SK-N-SH (cell line): ENCODE measurements around the gene PPP1R9A. TPM values are rescaled to one million over a fixed set of nuclear protein-coding genes. Genes with fewer than 3 reads are reported as not detected.

ENCODE experiments used
- CTCF ChIA-PET: fragments of 300-600, 350-600 bp; formaldehyde crosslinking; extraction: SDS; loops from one replicate; lab custom pipeline; 2021; lab: Yijun Ruan, JAX
- POLR2A ChIA-PET: fragments of 350-600 bp; sonication (Branson Sonifier 250); formaldehyde crosslinking; extraction: SDS; loops from one replicate; lab custom pipeline; 2020; ENCODE audit warnings: antibody characterized with exemption, inconsistent platforms; lab: Yijun Ruan, JAX
- DNase-seq: peaks from one replicate; pipeline ENCODE4 v3.0.0; 2012
- H2AFZ ChIP-seq: fragments of 200-600 bp; sonication (generic); 2 replicates; pipeline ENCODE4 v1.8.1; 2016; ENCODE audit warnings: antibody characterized with exemption, mild to moderate bottlenecking, low read depth
- H3F3A ChIP-seq: fragments of 200-600 bp; sonication (generic); replicated peaks from 2 replicates; pipeline ENCODE3; 2016; ENCODE audit warnings: antibody characterized with exemption, mild to moderate bottlenecking; ENCODE audit not compliant: insufficient read depth
- H3K27ac ChIP-seq, 2 experiments: fragments of 200-500 bp in 1 of 2; fragments of 200-600 bp in 1 of 2; sonication (Bioruptor generic) in 1 of 2; sonication (generic), shearing (Covaris generic) in 1 of 2; 2 replicates each; pipeline versions ENCODE4 v1.5.1 to v1.6.1; 2014 to 2016; ENCODE audit warnings: low read depth in 2 of 2, inconsistent platforms in 1 of 2, low read length in 1 of 2, mild to moderate bottlenecking in 1 of 2, mixed read lengths in 1 of 2
- H3K27me3 ChIP-seq: fragments of 200-600 bp; sonication (generic), shearing (Covaris generic); 2 replicates; pipeline ENCODE4 v1.6.1; 2016; ENCODE audit warnings: mixed run types; ENCODE audit not compliant: insufficient read depth
- H3K36me3 ChIP-seq, 2 experiments: fragments of 200-500 bp in 1 of 2; fragments of 200-600 bp in 1 of 2; sonication (Bioruptor generic) in 1 of 2; sonication (generic) in 1 of 2; replicated peaks in 1 of 2; 2 replicates each; pipeline versions ENCODE3 to v1.5.1; 2014 to 2016; ENCODE audit warnings: low read length in 1 of 2, mild to moderate bottlenecking in 1 of 2; ENCODE audit not compliant: insufficient read depth in 2 of 2, control insufficient read depth in 1 of 2
- H3K4me1 ChIP-seq, 2 experiments: fragments of 200-500 bp in 1 of 2; fragments of 200-600 bp in 1 of 2; sonication (Bioruptor generic) in 1 of 2; sonication (generic), shearing (Covaris generic) in 1 of 2; 2 replicates each; pipeline versions ENCODE4 v1.5.1 to v1.6.1; 2014 to 2016; ENCODE audit warnings: low read depth in 1 of 2, low read length in 1 of 2, mixed run types in 1 of 2; ENCODE audit not compliant: insufficient read depth in 2 of 2, control insufficient read depth in 1 of 2
- H3K4me2 ChIP-seq: fragments of 200-600 bp; sonication (generic), shearing (Covaris generic); 2 replicates; pipeline ENCODE4 v1.6.1; 2017; ENCODE audit warnings: mixed run types
- H3K4me3 ChIP-seq, 2 experiments: fragments of 200-500 bp in 1 of 2; fragments of 200-600 bp in 1 of 2; sonication (Bioruptor generic) in 1 of 2; sonication (generic), shearing (Covaris generic) in 1 of 2; 2 replicates each; pipeline versions ENCODE4 v1.5.1 to v1.8.1; 2014 to 2016; ENCODE audit warnings: low read depth in 2 of 2, inconsistent platforms in 1 of 2, low read length in 1 of 2, mild to moderate bottlenecking in 1 of 2, mixed read lengths in 1 of 2, moderate library complexity in 1 of 2
- H3K79me2 ChIP-seq: fragments of 200-600 bp; sonication (generic); 2 replicates; pipeline ENCODE4 v1.8.1; 2017; ENCODE audit warnings: mild to moderate bottlenecking; ENCODE audit not compliant: insufficient read depth
- H3K9ac ChIP-seq: fragments of 200-600 bp; sonication (generic); 2 replicates; pipeline ENCODE4 v1.6.1; 2017; ENCODE audit warnings: mixed run types
- H3K9me2 ChIP-seq: fragments of 200-600 bp; sonication (generic); 2 replicates; pipeline ENCODE4 v1.6.1; 2017; ENCODE audit warnings: mixed run types
- H3K9me3 ChIP-seq: fragments of 200-600 bp; sonication (generic); 2 replicates; pipeline ENCODE4 v1.6.1; 2017; ENCODE audit warnings: mixed run types, mild to moderate bottlenecking, moderate library complexity
- H4K20me1 ChIP-seq: fragments of 200-600 bp; sonication (generic); 2 replicates; pipeline ENCODE4 v1.6.1; 2017; ENCODE audit warnings: mild to moderate bottlenecking, mixed run types; ENCODE audit not compliant: insufficient read depth
- CTCF ChIP-seq: fragments of 200-600 bp; sonication (generic); IDR thresholded peaks from 2 replicates; pipeline ENCODE4 v1.6.1; 2017; ENCODE audit warnings: antibody characterized with exemption, mild to moderate bottlenecking, moderate library complexity
- ELF1 ChIP-seq: IDR thresholded peaks from 2 replicates; pipeline ENCODE4 v1.4.0; 2012
- EP300 ChIP-seq, 2 experiments: IDR thresholded peaks; 2 replicates each; pipeline versions ENCODE4 v1.4.0 to v1.6.1; 2012; ENCODE audit warnings: borderline replicate concordance in 1 of 2, low read depth in 1 of 2, low read length in 1 of 2
- EZH2phosphoT487 ChIP-seq: fragments of 200-600 bp; sonication (generic); IDR thresholded peaks from 2 replicates; pipeline ENCODE4 v1.6.1; 2017; ENCODE audit warnings: low read depth, mixed run types, mild to moderate bottlenecking, antibody characterized with exemption, moderate library complexity, borderline replicate concordance
- FOSL2 ChIP-seq: IDR thresholded peaks from 2 replicates; pipeline ENCODE4 v1.4.0; 2012; ENCODE audit warnings: low read depth, mild to moderate bottlenecking, moderate library complexity, borderline replicate concordance
- FOXJ3 ChIP-seq: sonication (generic); formaldehyde crosslinking; IDR thresholded peaks from 2 replicates; pipeline ENCODE4 v1.5.1; 2020; ENCODE audit warnings: mild to moderate bottlenecking, missing genetic modification reagents
- JUND ChIP-seq: IDR thresholded peaks from 2 replicates; pipeline ENCODE4 v1.4.0; 2012
- MEF2A ChIP-seq: IDR thresholded peaks from 2 replicates; pipeline ENCODE4 v1.4.0; 2012; ENCODE audit warnings: low read depth, borderline replicate concordance
- NFIC ChIP-seq: IDR thresholded peaks from 2 replicates; pipeline ENCODE4 v1.4.0; 2012; ENCODE audit warnings: borderline replicate concordance
- PBX3 ChIP-seq: IDR thresholded peaks from 2 replicates; pipeline ENCODE4; 2012
- POLR2AphosphoS5 ChIP-seq: IDR thresholded peaks from 2 replicates; pipeline ENCODE4 v1.6.1; 2012; ENCODE audit warnings: low read depth, low read length
- RCOR1 ChIP-seq: fragments of 150-350 bp; IDR thresholded peaks from 2 replicates; pipeline ENCODE4 v1.6.1; 2017; ENCODE audit warnings: antibody characterized with exemption, low read length
- RFX5 ChIP-seq: IDR thresholded peaks from 2 replicates; pipeline ENCODE4 v1.6.1; 2012; ENCODE audit warnings: mild to moderate bottlenecking, improper control_type of control experiment, low read length
- RXRA ChIP-seq: IDR thresholded peaks from 2 replicates; pipeline ENCODE4 v1.4.0; 2012; ENCODE audit warnings: low read depth, mild to moderate bottlenecking, borderline replicate concordance
- TAF1 ChIP-seq: IDR thresholded peaks from 2 replicates; pipeline ENCODE4 v1.6.1; 2012; ENCODE audit warnings: low read depth, mild to moderate bottlenecking, low read length, moderate library complexity, borderline replicate concordance
- TCF12 ChIP-seq: IDR thresholded peaks from 2 replicates; pipeline ENCODE4 v1.4.0; 2012
- TEAD4 ChIP-seq: IDR thresholded peaks from 2 replicates; pipeline ENCODE4 v1.4.0; 2012; ENCODE audit warnings: mild to moderate bottlenecking, borderline replicate concordance; ENCODE audit not compliant: insufficient read depth
- WGBS: methylation state at CpG from one replicate; pipeline ENCODE4 v1.1.6; 2017; ENCODE audit warnings: low lambda C conversion rate; 5-methylcytosine and 5-hydroxymethylcytosine counted together
- polyA plus RNA-seq, 3 experiments: library from polyadenylated mRNA; depleted of rRNA; stranded (reverse); fragments of >200 nt; gene quantifications; 2 replicates each; pipeline ENCODE4 v1.2.3, GENCODE V29; 2012

Gene PPP1R9A
- polyA plus RNA-seq, 1 of the 3 experiments (the other 2 are of a cell fraction): 0.30 TPM

GRCh38 chr7:95011146-95011928, 103.9 kb downstream of the PPP1R9A start:
- no peak for DNase-seq
- H3K36me3 ChIP-seq: no peaks in the 10 kb centered on the region
- peak overlapping the region in 1 of 2 experiments; percentile 49; a peak in 2 of 4 replicates for H3K27ac ChIP-seq
- H3K9me2 ChIP-seq: no peaks in the 10 kb centered on the region
- no peaks in the 10 kb centered on the region for H3K27me3 ChIP-seq
- no peaks in the 10 kb centered on the region for H3K79me2 ChIP-seq
- peaks cover 0 to 6% of the 10 kb centered on the region in 2 experiments; a peak in 1 of 4 replicates for H3K4me1 ChIP-seq
- H3K9ac ChIP-seq: no peak overlapping the region
- H3K9me3 ChIP-seq: no peaks in the 10 kb centered on the region
- H3K4me3 ChIP-seq: no peak overlapping the region
- ChIA-PET CTCF (interaction anchor here (0.6 kb wide), 1 partner anchor 1462 kb away, joined by 3 read pairs; no protein-coding TSS in a partner anchor), POLR2A (no interaction called here)
- H3F3A ChIP-seq: peaks cover 15% of the 10 kb centered on the region
- H4K20me1 ChIP-seq: no peaks in the 10 kb centered on the region
- no peak overlapping the region for H2AFZ ChIP-seq
- TF ChIP-seq RFX5 (no peak), FOXJ3 (CRISPR knock-in tag) (no peak), ELF1 (no peak), MEF2A (no peak), RCOR1 (no peak), TCF12 (peak; percentile 34; the same call in 1 of the 2 replicates), TAF1 (no peak), RXRA (no peak), PBX3 (no peak; the same call in 1 of the 2 replicates), JUND (peak; percentile 26; the same call in 1 of the 2 replicates), FOSL2 (peak; percentile 68), NFIC (peak; percentile 29; the same call in 1 of the 2 replicates), EP300 (IDR thresholded peaks at IDR 0.05; ENCODE audit: borderline replicate concordance in 1 of 2, low read depth in 1 of 2, low read length in 1 of 2) (peak in 1 of 2 experiments; percentile 32; a peak in 2 of 4 replicates), TEAD4 (0 out of 2 replicates have a peak, but pooled peaks have one; percentile 40)
- WGBS: 7% methylated on average over 1 of the region's 1 CpG
- peak overlapping the region; percentile 11; the same call in 1 of the 2 replicates for H3K4me2 ChIP-seq

- H3K4me3 ChIP-seq: no peak overlapping the region
- ChIA-PET POLR2A (no interaction called here), CTCF (no interaction called here)
- H3K4me2 ChIP-seq: peak overlapping the region; percentile 11
- WGBS: 29% methylated on average over 4 of the region's 4 CpGs
- H2AFZ ChIP-seq: no peak overlapping the region; the same call in 1 of the 2 replicates
- no peaks in the 10 kb centered on the region for H3K9me3 ChIP-seq
- H3F3A ChIP-seq: peaks cover 15% of the 10 kb centered on the region
- H3K27me3 ChIP-seq: no peaks in the 10 kb centered on the region
- H4K20me1 ChIP-seq: no peaks in the 10 kb centered on the region
- no peak overlapping the region for H3K9ac ChIP-seq
- no peaks in the 10 kb centered on the region for H3K9me2 ChIP-seq
- H3K4me1 ChIP-seq: peaks cover 0 to 6% of the 10 kb centered on the region in 2 experiments; a peak in 1 of 4 replicates
- no peak for TF ChIP-seq EZH2phosphoT487
- no peak for TF ChIP-seq JUND
- no peak for TF ChIP-seq PBX3
- no peak for TF ChIP-seq CTCF
- TF ChIP-seq TCF12: no peak
- no peak for TF ChIP-seq POLR2AphosphoS5
- no peak for TF ChIP-seq NFIC
- H3K36me3 ChIP-seq: no peaks in the 10 kb centered on the region
- peak overlapping the region in 1 of 2 experiments; percentile 49; a peak in 2 of 4 replicates for H3K27ac ChIP-seq
- no peak for DNase-seq
- H3K79me2 ChIP-seq: no peaks in the 10 kb centered on the region
Observed at GRCh38 chr7:95011995-95012394, 104.6 kb downstream of the PPP1R9A start.
